GM19452 (cell line): ENCODE measurements around the gene NPR2.

Experiments used
- ATAC-seq: cut with Tn5 transposase; IDR thresholded peaks from one replicate; pipeline ENCODE4 v1.9.1; 2021; ENCODE audit not compliant: unreplicated experiment

NPR2 gene

DNA sequence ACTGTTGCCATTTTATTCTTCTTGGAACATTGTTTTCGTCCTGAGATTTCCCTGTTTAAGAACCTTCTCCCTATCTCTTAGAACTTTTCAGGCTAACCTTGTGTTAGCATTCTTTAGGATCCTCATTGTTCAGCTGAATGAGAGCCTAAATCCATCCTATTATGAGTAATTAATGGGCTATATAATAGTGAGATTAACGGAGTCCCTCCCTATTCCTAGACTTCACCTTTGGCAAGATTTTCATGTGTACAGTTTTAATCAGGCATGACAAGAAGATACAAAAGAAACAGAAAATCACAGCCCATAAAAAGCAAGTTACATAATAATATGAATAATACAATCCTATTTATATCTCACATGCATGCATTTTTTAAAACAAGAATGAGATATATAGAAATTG lies 28.2 kb upstream of the NPR2 start:
- ATAC-seq: no peak

GRCh38 chr9:35763803-35764202 lies 27.6 kb upstream of the NPR2 start:
- no peak for ATAC-seq

- no peak for ATAC-seq
Measured at GRCh38 chr9:35766997-35767396, 24.4 kb upstream of the NPR2 start.

GRCh38 chr9:35767458-35767857 lies 23.9 kb upstream of the NPR2 start:
- ATAC-seq: no peak

DNA sequence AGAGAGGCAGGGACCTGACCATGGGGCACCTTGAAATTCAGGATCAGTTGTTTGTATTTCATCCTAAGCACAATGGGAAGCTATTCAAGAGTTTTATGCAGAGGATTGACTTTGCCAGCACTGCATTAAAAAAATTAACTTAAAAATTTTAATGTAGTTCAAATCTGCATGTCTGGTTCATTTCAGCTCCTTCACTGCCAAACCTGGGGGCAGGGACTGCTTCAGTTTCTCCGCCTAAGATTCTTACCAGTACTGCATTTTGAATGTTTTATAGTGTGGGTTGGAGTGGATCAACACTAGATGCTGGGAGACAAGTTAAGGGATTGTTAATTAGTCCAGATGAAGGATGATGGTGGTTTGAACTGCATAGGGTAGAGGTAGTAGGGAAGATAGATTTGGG lies 21.6 kb upstream of the NPR2 start:
- no peak for ATAC-seq

- no peak for ATAC-seq
Measured at GRCh38 chr9:35771075-35771433, 20.3 kb upstream of the NPR2 start.

DNA sequence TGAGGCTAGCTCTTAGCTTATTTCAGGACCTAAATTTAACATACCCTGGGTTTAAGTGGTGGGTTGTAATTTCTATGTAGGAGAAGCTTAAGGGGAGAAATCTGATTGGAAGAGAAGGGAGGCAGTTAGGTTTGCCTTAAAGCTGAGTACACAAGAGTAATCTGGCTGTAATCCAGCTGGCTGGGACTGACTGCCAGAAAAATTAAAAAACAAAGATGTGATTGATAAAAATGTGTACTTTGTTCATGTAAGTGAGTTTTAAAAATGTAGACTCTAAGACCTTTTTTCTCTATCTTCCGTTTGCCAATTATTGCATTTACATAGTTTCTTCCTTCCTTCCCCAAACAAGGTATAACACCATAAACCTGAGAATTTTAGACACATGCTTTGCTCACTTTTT lies 19.9 kb upstream of the NPR2 start:
- no peak for ATAC-seq

DNA sequence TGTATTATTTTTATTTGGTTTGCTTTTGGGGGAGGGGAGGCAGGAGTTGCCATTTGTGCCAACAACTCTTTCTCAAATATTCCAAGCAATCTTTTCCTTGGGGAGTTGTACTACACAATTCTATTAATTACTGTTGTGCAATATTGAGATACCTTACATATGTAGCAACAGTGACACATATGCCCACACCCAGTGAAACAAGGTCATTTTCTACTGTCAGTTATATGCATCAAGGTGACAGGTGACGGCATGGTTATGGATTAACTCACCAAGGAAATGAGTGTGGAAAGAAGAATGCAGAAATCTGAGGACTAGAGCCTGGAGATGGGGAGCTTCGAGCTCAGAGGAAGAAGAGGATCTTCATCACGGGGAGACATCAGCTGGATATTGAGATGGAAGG lies 19.4 kb upstream of the NPR2 start:
- no peak for ATAC-seq

GRCh38 chr9:35774907-35775635 lies 16.3 kb upstream of the NPR2 start:
- no peak for ATAC-seq

GRCh38 chr9:35776018-35776417 lies 15.4 kb upstream of the NPR2 start:
- ATAC-seq: no peak

- no peak for ATAC-seq
Measured at GRCh38 chr9:35778496-35778895, 12.9 kb upstream of the NPR2 start.

DNA sequence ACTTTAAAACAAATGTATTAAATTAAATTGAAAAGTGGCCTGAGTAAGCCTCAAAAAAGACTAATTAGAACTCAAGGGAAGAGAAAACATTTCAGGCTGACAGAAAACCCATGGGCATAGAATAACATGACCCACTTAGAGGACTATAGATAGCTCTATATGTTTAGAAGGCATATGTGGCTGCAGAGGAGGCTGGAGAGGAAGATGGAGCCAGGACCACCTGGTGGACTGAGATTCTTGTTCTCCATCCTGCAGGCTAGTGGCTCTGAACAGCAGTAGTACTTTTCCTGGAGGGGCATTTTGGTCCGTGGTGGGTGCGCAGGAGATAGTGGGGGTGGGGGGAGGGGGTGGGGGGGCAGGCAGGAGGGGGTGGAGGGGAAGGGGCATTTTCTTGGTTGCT lies 10.3 kb upstream of the NPR2 start:
- ATAC-seq: no peak

- no peak for ATAC-seq
Measured at GRCh38 chr9:35783418-35783817, 8.0 kb upstream of the NPR2 start.

DNA sequence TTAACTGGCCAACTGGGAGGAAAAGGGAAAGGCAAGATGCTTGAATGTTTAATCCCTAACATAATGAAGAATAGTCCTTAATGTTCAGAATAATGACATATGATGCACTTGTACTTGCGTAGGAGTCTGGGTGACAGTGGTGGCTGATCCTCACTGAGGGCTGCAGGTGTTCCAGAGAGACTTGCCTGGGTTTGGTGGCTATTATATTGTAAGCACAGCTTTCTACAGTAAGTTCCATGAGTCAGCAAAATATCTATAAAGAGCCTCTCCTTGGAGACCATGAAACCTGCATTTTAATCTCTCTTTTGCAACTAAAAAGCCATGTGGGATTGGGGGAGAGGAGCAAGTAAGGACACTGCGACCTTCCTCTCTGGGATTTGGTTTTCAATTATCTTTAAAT lies 1.9 kb upstream of the NPR2 start:
- ATAC-seq: no peak

- ATAC-seq: no peak
Measured at GRCh38 chr9:35790025-35790384, 1.4 kb upstream of the NPR2 start.

GRCh38 chr9:35790385-35791296 lies 750 bp upstream of the NPR2 start:
- ATAC-seq: no peak

- ATAC-seq: no peak
Measured at GRCh38 chr9:35792024-35792813, 828 bp downstream of the NPR2 start.

GRCh38 chr9:35792826-35793225 lies 1.4 kb downstream of the NPR2 start:
- no peak for ATAC-seq

DNA sequence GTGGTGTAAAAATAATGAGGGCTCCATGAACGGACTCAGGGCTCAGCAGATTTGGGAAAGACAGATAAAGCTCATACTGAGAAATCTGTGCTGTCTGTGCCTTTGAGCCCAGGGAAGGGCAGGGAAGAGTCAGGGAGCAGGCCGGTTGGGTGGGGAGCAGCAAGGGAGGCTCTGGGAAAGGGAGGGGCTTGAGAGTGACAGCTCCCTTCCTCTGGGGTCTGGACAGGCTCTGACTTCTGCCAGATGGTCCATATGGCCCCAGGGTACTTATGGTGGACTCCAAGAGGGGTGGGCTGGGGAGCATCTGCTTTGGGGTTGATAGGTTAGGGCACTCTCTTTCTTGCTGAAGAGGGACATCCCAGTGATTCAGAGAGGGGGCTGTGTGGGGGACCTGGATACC lies 2.1 kb downstream of the NPR2 start:
- ATAC-seq: no peak

GRCh38 chr9:35795695-35796094 lies 4.3 kb downstream of the NPR2 start:
- no peak for ATAC-seq

DNA sequence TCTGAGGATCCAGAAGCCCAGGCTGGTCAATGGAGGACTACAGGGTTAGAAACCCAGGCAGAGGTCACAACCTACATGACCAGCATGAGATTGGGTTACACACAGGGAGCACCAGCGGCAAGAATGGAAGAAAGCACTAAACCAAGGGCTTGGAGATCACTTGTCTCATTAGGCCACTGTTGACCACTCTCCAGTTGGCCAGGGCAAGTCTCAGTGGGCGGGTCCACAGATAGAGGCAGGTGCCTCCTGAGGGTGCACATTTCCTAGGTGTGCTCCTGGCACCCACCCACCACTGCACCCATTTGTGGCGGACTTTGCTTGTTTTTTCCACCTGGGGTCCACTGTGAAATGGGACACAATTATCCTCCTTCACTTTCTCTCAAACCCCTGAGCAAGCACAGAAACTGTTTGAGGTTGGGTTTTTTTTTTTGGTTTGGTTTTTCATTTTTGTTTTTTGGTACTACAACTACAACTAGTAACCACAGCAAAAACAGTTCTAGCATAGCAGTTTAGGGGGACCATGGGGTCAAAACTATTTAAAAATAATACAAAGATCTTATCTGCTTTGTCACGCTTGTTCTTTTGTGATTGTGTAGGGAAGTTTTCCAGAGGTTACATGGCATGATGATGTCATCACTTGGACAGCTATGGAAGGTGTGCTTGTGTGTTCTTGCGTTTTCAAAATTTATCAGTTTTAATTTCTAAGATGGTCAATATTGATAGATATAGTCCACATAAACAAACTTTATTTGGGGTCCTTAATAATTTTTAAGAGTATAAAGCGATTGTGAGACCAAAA lies 6.1 kb downstream of the NPR2 start:
- no peak for ATAC-seq
